Measurements from ENCODE around the gene PHACTR1. TPM values are rescaled to one million over a fixed set of nuclear protein-coding genes. Genes with fewer than 3 reads are reported as not detected.

Gene PHACTR1
- total RNA-seq, 1 experiment from 2014 or later = not detected

DNA sequence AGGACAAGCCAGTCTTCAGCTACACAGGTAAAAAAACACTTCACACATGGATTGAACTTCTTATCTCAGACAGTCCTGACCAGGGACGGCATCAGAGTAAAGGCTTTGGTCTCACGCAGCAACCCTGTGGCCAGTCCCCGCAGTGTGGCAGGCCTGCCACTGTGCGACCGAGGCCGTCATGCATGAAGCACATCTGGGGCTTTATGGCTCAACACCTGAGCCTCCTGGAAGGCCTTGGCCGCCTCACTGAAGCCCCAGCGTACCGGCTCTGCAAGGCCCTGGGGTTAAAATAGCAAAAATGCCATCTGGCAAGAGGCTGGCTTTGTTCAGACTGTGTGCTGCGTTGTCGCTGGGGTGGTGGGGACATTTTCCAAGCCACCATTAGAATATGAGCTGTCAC is 579.0 kb downstream of the PHACTR1 start:
- no peak overlapping the region for H3K4me3 ChIP-seq (ENCODE audit: low read length)
- no peak overlapping the region for H3K27ac ChIP-seq (ENCODE audit: low read length)
- ChIA-PET CTCF (no interaction called here), POLR2A (ENCODE audit: unreplicated experiment) (no interaction called here)
- no peaks in the 10 kb centered on the region for H3K9me3 ChIP-seq (ENCODE audit: low read length)
- H4K20me1 ChIP-seq (ENCODE audit: low read length) = no peaks in the 10 kb centered on the region
- no peak overlapping the region for H2AFZ ChIP-seq (ENCODE audit: low read length)
- H3K9ac ChIP-seq (ENCODE audit: low read length) = no peak overlapping the region
- H3K79me2 ChIP-seq (ENCODE audit: low read length) = no peaks in the 10 kb centered on the region
- H3K27me3 ChIP-seq (ENCODE audit: low read length) = no peaks in the 10 kb centered on the region
- H3K36me3 ChIP-seq (ENCODE audit: low read depth, low read length) = peaks cover 9% of the 10 kb centered on the region; the same call in 1 of the 2 replicates
- no peaks in the 10 kb centered on the region for H3F3A ChIP-seq (ENCODE audit: low read length, unreplicated experiment)
- ATAC-seq (no peak), DNase-seq (no peak)
- TF ChIP-seq EZH2phosphoT487 (IDR thresholded peaks at IDR 0.05; ENCODE audit: borderline replicate concordance, low read length) (no peak), EZH2 (IDR thresholded peaks at IDR 0.05; ENCODE audit: low read length, unreplicated experiment) (no peak)
- TF ChIP-seq, protein P1, sequence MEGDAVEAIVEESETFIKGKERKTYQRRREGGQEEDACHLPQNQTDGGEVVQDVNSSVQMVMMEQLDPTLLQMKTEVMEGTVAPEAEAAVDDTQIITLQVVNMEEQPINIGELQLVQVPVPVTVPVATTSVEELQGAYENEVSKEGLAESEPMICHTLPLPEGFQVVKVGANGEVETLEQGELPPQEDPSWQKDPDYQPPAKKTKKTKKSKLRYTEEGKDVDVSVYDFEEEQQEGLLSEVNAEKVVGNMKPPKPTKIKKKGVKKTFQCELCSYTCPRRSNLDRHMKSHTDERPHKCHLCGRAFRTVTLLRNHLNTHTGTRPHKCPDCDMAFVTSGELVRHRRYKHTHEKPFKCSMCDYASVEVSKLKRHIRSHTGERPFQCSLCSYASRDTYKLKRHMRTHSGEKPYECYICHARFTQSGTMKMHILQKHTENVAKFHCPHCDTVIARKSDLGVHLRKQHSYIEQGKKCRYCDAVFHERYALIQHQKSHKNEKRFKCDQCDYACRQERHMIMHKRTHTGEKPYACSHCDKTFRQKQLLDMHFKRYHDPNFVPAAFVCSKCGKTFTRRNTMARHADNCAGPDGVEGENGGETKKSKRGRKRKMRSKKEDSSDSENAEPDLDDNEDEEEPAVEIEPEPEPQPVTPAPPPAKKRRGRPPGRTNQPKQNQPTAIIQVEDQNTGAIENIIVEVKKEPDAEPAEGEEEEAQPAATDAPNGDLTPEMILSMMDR (conservative IDR thresholded peaks at IDR 0.05; ENCODE audit: low read depth, low read length) = no peak
- no peaks in the 10 kb centered on the region for H3K4me1 ChIP-seq (ENCODE audit: insufficient read depth, low read length)
- no peak overlapping the region for H3K4me2 ChIP-seq (ENCODE audit: low read length)
- no peaks in the 10 kb centered on the region for H3K9me2 ChIP-seq (replicated peaks; ENCODE audit: low read length)
- BruUV-seq (replicated peaks) = no TSS peak
- intact Hi-C loops (cut with micrococcal nuclease) = no loop called here

DNA sequence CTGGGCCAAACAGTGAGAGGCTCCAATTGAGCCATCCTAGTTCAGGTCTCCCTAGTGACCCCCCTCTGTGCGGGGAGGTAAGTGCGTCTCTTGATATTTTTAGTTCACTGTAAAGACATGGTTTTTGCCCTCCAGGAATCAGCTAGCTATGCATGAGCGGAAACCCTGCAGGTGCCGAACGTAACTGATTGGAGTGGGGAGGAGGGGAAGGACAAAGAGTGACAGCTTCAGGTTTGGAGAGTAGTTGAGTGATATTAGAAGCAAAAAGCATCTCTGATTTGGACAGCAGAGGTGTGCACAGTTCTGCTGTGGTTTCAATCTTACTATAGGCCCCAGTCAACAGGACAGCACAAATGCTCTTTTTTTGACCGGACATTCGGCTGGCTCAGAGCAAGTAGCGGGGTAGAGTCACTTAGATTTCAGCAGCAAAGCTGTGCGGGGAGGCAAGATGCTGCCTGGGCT is 580.0 kb downstream of the PHACTR1 start:
- H3F3A ChIP-seq (ENCODE audit: low read length, unreplicated experiment) = no peaks in the 10 kb centered on the region
- TF ChIP-seq, protein P1 (conservative IDR thresholded peaks at IDR 0.05; ENCODE audit: low read depth, low read length) = no peak
- TF ChIP-seq EZH2phosphoT487 (IDR thresholded peaks at IDR 0.05; ENCODE audit: borderline replicate concordance, low read length) = no peak
- no peak for TF ChIP-seq EZH2 (IDR thresholded peaks at IDR 0.05; ENCODE audit: low read length, unreplicated experiment)
- no peaks in the 10 kb centered on the region for H3K9me2 ChIP-seq (replicated peaks; ENCODE audit: low read length)
- H3K4me2 ChIP-seq (ENCODE audit: low read length) = no peak overlapping the region
- no peak overlapping the region for H3K27ac ChIP-seq (ENCODE audit: low read length)
- H2AFZ ChIP-seq (ENCODE audit: low read length) = no peak overlapping the region
- BruUV-seq (replicated peaks) = no TSS peak
- no peaks in the 10 kb centered on the region for H3K9me3 ChIP-seq (ENCODE audit: low read length)
- POLR2A ChIA-PET (ENCODE audit: unreplicated experiment) = no interaction called here
- ATAC-seq (no peak), DNase-seq (no peak)
- CTCF ChIA-PET = no interaction called here
- no peaks in the 10 kb centered on the region for H4K20me1 ChIP-seq (ENCODE audit: low read length)
- H3K79me2 ChIP-seq (ENCODE audit: low read length) = no peaks in the 10 kb centered on the region
- H3K27me3 ChIP-seq (ENCODE audit: low read length) = no peaks in the 10 kb centered on the region
- no peak overlapping the region for H3K9ac ChIP-seq (ENCODE audit: low read length)
- peaks cover 12% of the 10 kb centered on the region; the same call in 1 of the 2 replicates for H3K36me3 ChIP-seq (ENCODE audit: low read depth, low read length)
- intact Hi-C loops (cut with micrococcal nuclease) = no loop called here
- H3K4me3 ChIP-seq (ENCODE audit: low read length) = no peak overlapping the region
- H3K4me1 ChIP-seq (ENCODE audit: insufficient read depth, low read length) = no peaks in the 10 kb centered on the region

DNA sequence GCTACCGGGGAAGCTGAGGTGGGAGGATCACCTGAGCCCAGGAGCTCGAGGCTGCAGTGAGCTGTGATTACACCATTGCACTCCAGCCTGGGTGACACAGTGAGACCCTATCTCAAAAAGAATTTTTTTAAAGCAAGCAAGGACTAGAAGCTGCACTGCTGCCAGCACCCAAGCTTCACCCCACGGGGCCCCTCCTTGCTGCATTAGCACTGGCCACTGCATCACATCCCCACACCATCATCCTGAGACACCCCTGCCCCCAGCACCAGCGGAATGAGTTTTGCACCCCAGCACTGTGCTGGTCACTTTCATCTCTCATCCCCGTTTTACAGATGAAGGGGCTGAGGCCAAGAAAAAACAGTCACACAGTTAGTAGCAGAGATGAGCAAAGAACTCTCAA is 580.8 kb downstream of the PHACTR1 start:
- ATAC-seq (no peak), DNase-seq (no peak)
- ChIA-PET POLR2A (ENCODE audit: unreplicated experiment) (no interaction called here), CTCF (no interaction called here)
- no peak overlapping the region for H3K27ac ChIP-seq (ENCODE audit: low read length)
- no peak overlapping the region for H3K9ac ChIP-seq (ENCODE audit: low read length)
- no peak overlapping the region for H3K4me2 ChIP-seq (ENCODE audit: low read length)
- intact Hi-C loops (cut with micrococcal nuclease) = no loop called here
- no peaks in the 10 kb centered on the region for H3K27me3 ChIP-seq (ENCODE audit: low read length)
- no peaks in the 10 kb centered on the region for H3K79me2 ChIP-seq (ENCODE audit: low read length)
- no peaks in the 10 kb centered on the region for H4K20me1 ChIP-seq (ENCODE audit: low read length)
- H3K9me2 ChIP-seq (replicated peaks; ENCODE audit: low read length) = no peaks in the 10 kb centered on the region
- BruUV-seq (replicated peaks) = no TSS peak
- no peaks in the 10 kb centered on the region for H3F3A ChIP-seq (ENCODE audit: low read length, unreplicated experiment)
- H3K4me3 ChIP-seq (ENCODE audit: low read length) = no peak overlapping the region
- H3K36me3 ChIP-seq (ENCODE audit: low read depth, low read length) = peaks cover 12% of the 10 kb centered on the region; the same call in 1 of the 2 replicates
- H2AFZ ChIP-seq (ENCODE audit: low read length) = no peak overlapping the region
- H3K9me3 ChIP-seq (ENCODE audit: low read length) = no peaks in the 10 kb centered on the region
- TF ChIP-seq EZH2 (IDR thresholded peaks at IDR 0.05; ENCODE audit: low read length, unreplicated experiment) (no peak), EZH2phosphoT487 (IDR thresholded peaks at IDR 0.05; ENCODE audit: borderline replicate concordance, low read length) (no peak)
- TF ChIP-seq, protein P1 (conservative IDR thresholded peaks at IDR 0.05; ENCODE audit: low read depth, low read length) = no peak
- peaks cover 2% of the 10 kb centered on the region for H3K4me1 ChIP-seq (ENCODE audit: insufficient read depth, low read length)

Measured in PC-3 (cell line).